Tibial artery (tissue), 4 donors: ENCODE data around the gene ADARB2.
"Not testable (repeated sequence)": the region's sequence is repeated elsewhere in the genome, so short reads cannot be mapped to it uniquely, and the experiment has no call there.

Experiments
- DNase-seq, 2 donors: peaks; one replicate each; pipeline ENCODE4 v3.0.0-alpha.2; 2019
- H3K27ac ChIP-seq, 2 donors: fragments of 200-600 bp; sonication (generic) in 1 of 2; 1 replicate in 1 of 2; 2 replicates in 1 of 2; pipeline ENCODE4 v1.5.1; 2018 to 2019; ENCODE audit warnings: mild to moderate bottlenecking in 1 of 2
- H3K27me3 ChIP-seq, 2 donors: fragments of 200-600 bp; sonication (generic) in 1 of 2; one replicate each; pipeline versions ENCODE4 v1.5.1 to v1.6.0; 2016 to 2019
- H3K36me3 ChIP-seq, 3 donors: fragments of 200-600 bp; sonication (generic) in 2 of 3; one replicate each; pipeline ENCODE4 v1.5.1; 2016 to 2019; ENCODE audit warnings: mild to moderate bottlenecking in 2 of 3
- H3K4me1 ChIP-seq, 4 donors: fragments of 200-600 bp; sonication (generic) in 2 of 4; 1 replicate in 3 of 4; 2 replicates in 1 of 4; pipeline ENCODE4 v1.5.1; 2016 to 2019
- H3K4me3 ChIP-seq, 2 donors: fragments of 200-600 bp; sonication (generic) in 1 of 2; 1 replicate in 1 of 2; 2 replicates in 1 of 2; pipeline ENCODE4 v1.5.1; 2018 to 2019; ENCODE audit warnings: mild to moderate bottlenecking in 2 of 2
- H3K9me3 ChIP-seq, 3 donors: fragments of 200-600 bp; sonication (generic) in 1 of 3; one replicate each; pipeline ENCODE4 v1.5.1; 2016 to 2019
- intact Hi-C: fragments of 100-400 bp; cut with DNase I; formaldehyde crosslinking; loops from one replicate; pipeline ENCODE4 v1.15.0; 2023; ENCODE audit warnings: low total_unique reads
- TF ChIP-seq, protein P1 (sequence below), 2 experiments: fragments of 200-600 bp in 1 of 2; fragments of 450-650 bp in 1 of 2; IDR thresholded peaks; one replicate each; pipeline ENCODE4 v1.5.1; 2017 to 2019; ENCODE audit warnings: antibody characterized with exemption in 2 of 2, mild to moderate bottlenecking in 1 of 2, moderate library complexity in 1 of 2

ADARB2 gene

DNA sequence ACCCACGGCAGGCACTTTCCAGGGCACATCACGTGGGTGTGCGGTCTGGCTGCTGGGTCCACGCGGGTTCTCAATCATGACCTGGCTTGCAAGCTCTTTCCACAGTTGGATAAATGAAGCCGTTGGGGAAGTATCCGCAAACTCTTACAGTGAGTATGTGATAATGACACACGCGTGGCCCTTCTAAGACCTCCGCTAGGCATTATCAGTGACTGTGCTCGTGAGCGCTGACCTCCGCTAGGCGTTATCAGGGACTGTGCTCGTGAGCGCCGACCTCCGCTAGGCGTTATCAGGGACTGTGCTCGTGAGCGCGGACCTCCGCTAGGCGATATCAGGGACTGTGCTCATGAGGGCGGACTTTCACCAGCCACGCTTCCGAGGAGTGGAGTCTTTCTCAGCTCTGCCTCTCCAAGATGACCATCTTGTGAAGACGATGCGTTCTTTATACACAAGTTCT lies 574.1 kb downstream of the ADARB2 start:
- Histone ChIP-seq H3K27ac (no peak overlapping the region), H3K9me3 (no peaks in the 10 kb centered on the region), H3K27me3 (peaks cover 0 to 10% of the 10 kb centered on the region in 2 donors), H3K36me3 (no peaks in the 10 kb centered on the region), H3K4me3 (no peak overlapping the region), H3K4me1 (no peaks in the 10 kb centered on the region)
- intact Hi-C loops: no loop called here
- peak in 1 of 2 donors; percentile 53 for DNase-seq
- TF ChIP-seq, protein P1, sequence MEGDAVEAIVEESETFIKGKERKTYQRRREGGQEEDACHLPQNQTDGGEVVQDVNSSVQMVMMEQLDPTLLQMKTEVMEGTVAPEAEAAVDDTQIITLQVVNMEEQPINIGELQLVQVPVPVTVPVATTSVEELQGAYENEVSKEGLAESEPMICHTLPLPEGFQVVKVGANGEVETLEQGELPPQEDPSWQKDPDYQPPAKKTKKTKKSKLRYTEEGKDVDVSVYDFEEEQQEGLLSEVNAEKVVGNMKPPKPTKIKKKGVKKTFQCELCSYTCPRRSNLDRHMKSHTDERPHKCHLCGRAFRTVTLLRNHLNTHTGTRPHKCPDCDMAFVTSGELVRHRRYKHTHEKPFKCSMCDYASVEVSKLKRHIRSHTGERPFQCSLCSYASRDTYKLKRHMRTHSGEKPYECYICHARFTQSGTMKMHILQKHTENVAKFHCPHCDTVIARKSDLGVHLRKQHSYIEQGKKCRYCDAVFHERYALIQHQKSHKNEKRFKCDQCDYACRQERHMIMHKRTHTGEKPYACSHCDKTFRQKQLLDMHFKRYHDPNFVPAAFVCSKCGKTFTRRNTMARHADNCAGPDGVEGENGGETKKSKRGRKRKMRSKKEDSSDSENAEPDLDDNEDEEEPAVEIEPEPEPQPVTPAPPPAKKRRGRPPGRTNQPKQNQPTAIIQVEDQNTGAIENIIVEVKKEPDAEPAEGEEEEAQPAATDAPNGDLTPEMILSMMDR (IDR thresholded peaks at IDR 0.05): no peak

DNA sequence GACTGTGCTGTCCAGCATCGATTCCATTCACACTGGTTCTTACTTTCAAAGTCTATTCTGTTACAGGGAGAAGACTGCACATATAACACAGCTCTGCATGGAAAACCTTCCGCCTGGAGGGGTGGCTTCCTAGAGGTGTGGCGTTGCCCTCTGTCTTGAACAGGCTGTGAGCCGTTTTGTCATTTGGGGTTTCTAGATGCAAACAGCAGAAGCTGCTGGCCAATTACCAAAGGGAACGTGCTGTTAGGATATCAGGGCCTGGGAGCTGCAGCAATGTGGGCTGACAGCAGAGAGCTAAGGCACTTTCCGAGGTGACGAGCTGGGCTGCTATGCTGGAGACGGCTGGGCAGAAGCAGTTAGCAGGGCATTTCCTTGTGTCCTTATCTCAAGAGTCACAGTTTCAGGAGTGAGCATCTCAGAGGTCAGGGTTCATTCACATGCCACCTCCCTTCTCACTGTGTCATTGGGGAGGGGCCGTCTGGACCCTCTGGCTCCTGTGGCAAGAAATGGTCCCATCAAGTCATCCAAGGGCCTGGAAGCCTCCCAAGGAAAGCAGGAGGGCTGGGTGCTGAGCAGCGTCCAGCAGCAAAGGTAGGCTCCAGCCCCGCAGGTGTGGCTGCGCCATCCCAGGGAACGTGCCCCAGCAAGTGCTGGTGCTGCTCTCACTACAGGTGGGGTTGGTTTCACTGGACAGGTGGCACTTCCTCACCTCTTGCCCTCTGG lies 574.7 kb downstream of the ADARB2 start:
- H3K4me3 ChIP-seq: no peak overlapping the region
- no peaks in the 10 kb centered on the region for H3K4me1 ChIP-seq
- intact Hi-C loops: no loop called here
- peaks cover 0 to 16% of the 10 kb centered on the region in 2 donors for H3K27me3 ChIP-seq
- peak in 1 of 2 donors; percentile 51 for DNase-seq
- TF ChIP-seq, protein P1 (IDR thresholded peaks at IDR 0.05): no peak
- no peaks in the 10 kb centered on the region for H3K9me3 ChIP-seq
- no peak overlapping the region for H3K27ac ChIP-seq
- no peaks in the 10 kb centered on the region for H3K36me3 ChIP-seq

GRCh38 chr10:1161315-1161673 lies 576.0 kb downstream of the ADARB2 start:
- peaks cover 0 to 15% of the 10 kb centered on the region in 2 donors for H3K27me3 ChIP-seq
- not testable (repeated sequence) for H3K4me3 ChIP-seq

DNA sequence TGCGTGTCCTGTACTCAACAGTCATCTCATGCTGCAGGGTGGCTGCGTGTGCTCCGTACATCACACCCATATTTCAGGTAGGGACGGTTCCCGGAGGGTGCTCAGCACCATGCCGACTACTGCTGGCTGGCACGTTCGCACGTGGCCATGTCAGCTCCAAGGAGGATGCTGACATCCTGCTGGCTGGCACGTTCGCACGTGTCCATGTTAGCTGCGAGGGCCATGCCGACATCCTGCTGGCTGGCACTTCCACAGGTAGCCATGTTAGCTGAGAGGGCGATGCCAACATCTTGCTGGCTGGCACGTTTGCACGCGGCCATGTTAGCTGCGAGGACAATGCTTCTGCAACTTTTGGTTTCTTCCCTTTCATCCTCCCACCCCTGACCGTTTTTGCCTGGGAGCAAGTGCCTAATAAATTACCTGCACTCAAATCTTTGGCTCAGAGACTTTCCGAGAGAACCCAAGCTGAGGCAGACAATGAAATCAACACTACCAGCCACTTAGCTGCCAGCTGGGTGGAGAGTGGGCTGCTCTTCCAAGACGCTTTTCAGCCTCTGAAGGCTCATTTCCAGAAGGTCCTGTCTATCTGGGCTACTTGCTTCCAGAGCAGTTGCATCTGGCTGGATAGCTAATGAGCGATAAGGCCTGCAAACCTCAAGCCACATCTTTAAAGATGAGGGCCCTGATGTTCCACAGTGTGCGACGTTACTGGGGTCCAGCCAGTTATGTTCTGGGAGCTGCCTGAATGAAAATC lies 576.6 kb downstream of the ADARB2 start:
- peak in 1 of 2 donors; percentile 43 for DNase-seq
- H3K4me3 ChIP-seq: no peak overlapping the region
- TF ChIP-seq, protein P1 (IDR thresholded peaks at IDR 0.05): no peak
- no peaks in the 10 kb centered on the region for H3K4me1 ChIP-seq
- peaks cover 0 to 14% of the 10 kb centered on the region in 2 donors for H3K27me3 ChIP-seq
- H3K36me3 ChIP-seq: no peaks in the 10 kb centered on the region
- no peaks in the 10 kb centered on the region for H3K9me3 ChIP-seq
- intact Hi-C loops: no loop called here
- H3K27ac ChIP-seq: no peak overlapping the region

More at GRCh38 chr10:1161315-1161673, 576.0 kb downstream of the ADARB2 start:
- H3K9me3 ChIP-seq, H3K36me3 ChIP-seq, H3K4me1 ChIP-seq, H3K27ac ChIP-seq, DNase-seq, intact Hi-C loops: not testable (repeated sequence)

GRCh38 chr10:1159131-1160061 lies 577.9 kb downstream of the ADARB2 start:
- TF ChIP-seq, protein P1 (IDR thresholded peaks at IDR 0.05): no peak
- intact Hi-C loops: no loop called here
- H3K27me3 ChIP-seq: peaks cover 0 to 14% of the 10 kb centered on the region in 2 donors
- no peaks in the 10 kb centered on the region for H3K36me3 ChIP-seq
- DNase-seq: peak in 1 of 2 donors; percentile 55
- H3K9me3 ChIP-seq: no peaks in the 10 kb centered on the region
- no peak overlapping the region for H3K4me3 ChIP-seq
- no peaks in the 10 kb centered on the region for H3K4me1 ChIP-seq
- no peak overlapping the region for H3K27ac ChIP-seq

DNA sequence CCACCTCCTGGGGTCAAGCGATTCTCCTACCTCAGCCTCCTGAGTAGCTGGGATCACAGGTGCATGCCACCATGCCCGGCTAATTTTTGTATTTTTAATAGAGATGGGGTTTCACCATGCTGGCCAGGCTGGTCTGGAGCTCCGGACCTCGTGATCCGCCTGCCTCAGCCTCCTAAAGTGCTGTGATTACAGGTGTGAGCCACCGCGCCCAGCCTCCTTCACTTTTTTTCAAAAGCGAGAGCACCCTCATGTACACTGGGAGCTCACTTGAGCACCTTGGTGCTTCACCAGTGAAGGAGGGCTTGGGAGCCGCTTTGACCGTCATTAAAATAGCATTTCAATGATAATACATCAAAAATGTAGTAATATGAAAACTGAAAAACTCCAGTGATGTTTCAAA lies 578.8 kb downstream of the ADARB2 start:
- DNase-seq: peak in 1 of 2 donors; percentile 19
- intact Hi-C loops, H3K9me3 ChIP-seq, H3K27ac ChIP-seq, H3K36me3 ChIP-seq, H3K4me1 ChIP-seq, H3K4me3 ChIP-seq: not testable (repeated sequence)
- peaks cover 0 to 14% of the 10 kb centered on the region in 2 donors for H3K27me3 ChIP-seq
